DMS79 treated with DMSO at 0.1 percent for 48 hours (cell line): ENCODE results near the gene NDUFS6.

Experiments used
- DNase-seq: peaks from one replicate; lab custom pipeline; 2025; lab: John Stamatoyannopoulos, UW

Gene NDUFS6

GRCh38 chr5:1801222-1801966 lies at the start of gene NDUFS6:
NDUFS6 (plus strand) TSS chr5:1801407; CDS start chr5:1801418, 11 bp downstream.
- DNase-seq, result peak; percentile 65

- no peak for DNase-seq
Observed at GRCh38 chr5:1751864-1752822, 49.1 kb upstream of the NDUFS6 start.

- no peak for DNase-seq
Observed at GRCh38 chr5:1752881-1753280, 48.3 kb upstream of the NDUFS6 start.

- DNase-seq, result no peak
Observed at GRCh38 chr5:1753490-1753889, 47.7 kb upstream of the NDUFS6 start.

DNA sequence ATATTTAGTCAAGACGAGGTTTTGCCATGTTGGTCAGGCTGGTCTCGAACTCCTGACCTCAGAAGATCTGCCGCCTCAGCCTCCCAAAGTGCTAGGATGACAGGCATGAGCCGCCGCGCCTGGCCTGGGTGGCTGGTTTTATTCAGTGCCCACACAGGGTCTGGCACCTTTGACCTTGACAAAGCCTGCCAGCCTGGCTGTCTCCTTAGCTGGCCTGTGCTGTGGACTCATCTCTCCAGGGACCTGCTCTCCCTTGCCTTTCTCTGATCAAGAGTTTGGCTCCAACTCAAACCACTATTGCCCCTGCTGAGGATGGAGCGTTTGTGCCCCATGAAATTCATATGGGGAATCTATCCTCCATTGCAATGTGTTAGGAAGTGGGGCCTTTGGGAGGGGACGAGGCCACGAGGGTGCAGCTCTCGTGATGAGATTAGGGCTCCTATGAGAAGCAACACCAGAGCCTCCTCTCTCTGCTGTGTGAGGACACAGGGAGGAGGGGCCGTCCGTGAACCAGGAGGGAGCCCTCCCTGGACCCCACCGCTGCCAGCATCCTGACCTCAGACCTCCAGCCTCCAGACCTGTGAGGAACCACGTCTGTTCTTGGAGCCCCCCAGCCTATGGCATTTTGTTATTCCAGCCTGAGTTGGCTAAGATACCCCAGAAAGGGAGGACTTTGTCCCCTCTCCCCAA lies 46.5 kb upstream of the NDUFS6 start:
- DNase-seq, result no peak

DNA sequence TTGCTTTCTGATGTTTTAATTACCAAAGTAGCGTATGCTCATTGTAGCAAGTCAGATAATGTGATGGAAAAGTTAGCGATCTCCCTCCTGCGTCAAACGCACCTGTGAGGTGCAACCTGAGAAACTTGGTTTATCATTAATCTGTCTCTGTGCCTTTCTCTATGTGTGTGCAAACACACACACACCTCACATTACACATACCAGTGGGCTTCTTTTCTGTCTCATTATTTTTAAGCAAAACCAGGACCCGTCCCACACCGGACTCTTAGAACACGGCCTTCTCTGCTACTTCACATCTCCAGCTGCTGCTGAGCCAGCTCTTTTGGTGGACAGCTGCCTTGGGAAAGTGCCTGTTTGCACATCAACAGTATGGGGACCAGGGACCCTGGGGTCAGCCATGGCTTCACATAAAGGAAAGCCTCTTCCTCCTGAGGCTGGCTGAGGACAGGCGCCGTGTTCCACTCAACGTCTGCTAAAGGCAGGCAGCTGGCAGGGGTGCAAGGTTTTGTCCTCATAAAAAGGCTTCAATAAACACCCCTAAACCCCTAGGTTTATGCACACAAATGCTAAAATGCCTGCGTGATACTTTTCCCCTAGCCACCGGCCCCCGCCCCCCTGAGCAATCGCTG lies 45.8 kb upstream of the NDUFS6 start:
- no peak for DNase-seq

DNA sequence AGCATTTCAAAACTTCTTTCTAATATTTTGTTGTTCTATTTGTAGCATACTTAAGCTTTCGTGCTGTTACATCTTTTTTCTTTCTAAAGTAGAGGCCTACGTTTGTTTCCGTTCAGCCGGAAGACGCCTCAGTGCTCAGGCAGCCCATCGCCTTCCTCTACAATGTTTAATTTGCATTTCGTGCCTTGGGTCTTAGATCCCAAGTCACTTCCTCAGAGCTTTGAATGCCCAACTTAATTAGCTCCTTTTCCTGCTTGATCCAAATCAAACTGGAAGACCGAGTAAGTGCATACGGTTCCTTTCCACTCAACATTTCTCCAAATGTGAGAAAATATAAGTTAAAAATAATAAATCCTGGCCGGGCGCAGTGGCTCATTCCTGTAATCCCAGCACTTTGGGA lies 44.7 kb upstream of the NDUFS6 start:
- DNase-seq, result no peak

- no peak for DNase-seq
Observed at GRCh38 chr5:1757511-1757910, 43.7 kb upstream of the NDUFS6 start.

GRCh38 chr5:1758574-1758973 lies 42.6 kb upstream of the NDUFS6 start:
- no peak for DNase-seq

DNA sequence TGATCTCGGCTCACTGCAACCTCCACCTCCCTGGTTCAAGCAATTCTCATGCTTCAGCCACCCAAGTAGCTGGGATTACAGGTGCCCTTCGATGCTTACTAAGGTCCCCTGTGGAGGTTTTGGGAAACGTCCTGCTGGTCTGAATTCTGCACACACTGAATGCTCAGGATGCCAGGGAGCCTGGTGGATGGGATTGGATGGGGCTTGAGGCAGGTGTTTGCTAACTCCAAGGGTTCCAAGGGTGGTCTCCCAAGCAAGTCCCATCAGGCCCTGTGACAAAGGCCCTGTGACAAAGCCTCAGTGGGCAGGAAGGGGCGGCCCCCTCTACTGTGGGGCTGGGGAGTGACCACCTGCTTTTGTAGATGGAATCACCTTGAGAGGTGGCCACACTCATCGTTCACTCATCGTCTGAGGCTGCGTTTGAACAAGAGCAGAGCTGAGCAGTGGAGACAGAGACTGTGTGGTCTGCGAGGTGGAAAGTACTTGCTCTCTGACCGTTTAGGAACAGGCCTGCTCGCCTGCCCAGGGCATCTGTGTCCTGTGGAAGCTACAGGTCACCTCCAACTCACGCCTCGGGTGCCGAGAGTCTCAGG lies 41.7 kb upstream of the NDUFS6 start:
- DNase-seq, result no peak

DNA sequence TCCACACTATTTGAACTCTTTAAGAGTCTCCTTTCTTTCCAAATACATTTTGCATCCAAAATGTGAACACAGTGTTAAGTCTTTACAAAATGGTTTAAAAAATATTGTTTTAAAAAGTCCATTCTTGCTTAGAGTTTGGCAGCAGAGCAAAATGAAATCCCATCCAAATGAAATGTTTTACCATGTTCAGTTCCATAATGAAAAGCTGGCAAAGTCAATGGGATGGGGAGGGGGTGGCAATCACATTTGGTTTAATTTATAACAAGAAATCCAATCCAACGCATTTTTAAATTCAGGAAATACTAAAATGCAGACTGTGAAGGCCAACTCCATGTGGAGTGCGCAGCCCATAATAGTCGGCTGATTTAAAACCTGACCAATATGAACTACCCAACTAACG lies 41.0 kb upstream of the NDUFS6 start:
- DNase-seq, result no peak

GRCh38 chr5:1760656-1761452 lies 40.4 kb upstream of the NDUFS6 start:
- DNase-seq, result no peak

DNA sequence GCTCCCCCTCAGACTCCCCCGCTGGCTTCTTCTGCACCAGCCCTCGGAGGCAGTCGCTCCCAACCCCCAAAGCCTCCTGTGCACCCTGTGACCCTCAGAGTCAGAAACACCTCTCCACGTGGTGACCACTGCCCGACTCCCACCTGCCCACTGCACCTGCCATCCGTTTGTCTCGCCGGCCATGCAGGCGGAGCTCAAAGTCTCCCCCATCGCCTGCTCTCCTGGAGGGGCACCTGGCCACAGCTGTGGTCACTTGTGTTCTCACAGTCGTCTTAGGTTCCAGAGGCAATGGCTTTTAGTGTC lies 39.8 kb upstream of the NDUFS6 start:
- no peak for DNase-seq

GRCh38 chr5:1762121-1762882 lies 38.9 kb upstream of the NDUFS6 start:
- DNase-seq, result no peak

- no peak for DNase-seq
Observed at GRCh38 chr5:1762883-1763547, 38.2 kb upstream of the NDUFS6 start.

GRCh38 chr5:1763548-1763911 lies 37.7 kb upstream of the NDUFS6 start:
- DNase-seq, result peak; percentile 5

DNA sequence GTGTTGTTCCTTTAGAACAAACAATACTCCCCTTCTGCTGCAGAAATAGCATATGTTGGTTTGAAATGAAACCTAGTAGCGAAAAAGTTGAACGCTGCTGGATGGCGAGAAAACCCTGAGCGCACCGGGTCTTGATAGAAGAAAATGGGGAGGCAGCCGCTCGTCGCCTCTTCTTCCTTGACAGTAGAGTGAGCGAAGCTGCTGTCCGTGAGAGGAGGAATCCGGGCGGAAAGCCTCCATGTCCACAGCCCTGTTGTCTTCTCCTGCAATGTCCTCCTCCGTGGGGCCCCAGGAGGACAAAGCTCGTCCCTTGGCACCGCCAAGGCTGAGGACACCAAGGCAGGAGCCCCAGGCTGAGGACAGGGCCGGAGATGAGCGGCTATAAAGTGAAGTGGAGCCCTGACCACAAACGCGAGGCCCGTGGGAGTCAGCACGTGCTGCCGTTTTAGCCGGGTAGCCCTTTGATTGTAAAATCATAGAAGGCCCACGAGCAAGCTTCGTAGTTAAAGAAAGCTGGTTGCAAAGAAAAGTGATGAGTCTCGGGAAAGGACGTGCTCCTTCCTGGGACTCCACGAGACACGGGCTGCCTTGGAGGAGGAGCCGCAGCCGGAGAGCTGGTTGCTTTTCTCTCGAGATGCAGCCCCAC lies 37.1 kb upstream of the NDUFS6 start:
- DNase-seq, result no peak

DNA sequence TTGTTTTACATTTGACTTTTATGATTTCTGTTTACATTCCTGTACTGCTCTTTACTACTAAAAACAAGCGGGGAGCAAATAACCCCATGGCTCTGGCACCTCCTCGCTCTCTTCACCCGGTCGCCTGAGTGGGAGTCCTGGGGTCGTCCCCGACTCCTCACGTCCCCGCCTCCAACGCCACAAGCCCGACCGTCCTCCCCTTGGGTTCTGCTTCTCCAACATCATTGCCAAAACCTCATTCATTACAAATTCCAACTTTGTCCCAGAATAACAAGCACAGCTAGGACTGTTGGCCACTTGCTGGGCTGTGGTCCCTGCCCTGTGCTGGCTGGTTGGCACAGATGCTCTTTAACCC lies 36.6 kb upstream of the NDUFS6 start:
- DNase-seq, result no peak

GRCh38 chr5:1765141-1765879 lies 35.9 kb upstream of the NDUFS6 start:
- no peak for DNase-seq
